ENCODE measurements around the gene ULK4. TPM values are rescaled to one million over a fixed set of nuclear protein-coding genes. Genes with fewer than 3 reads are reported as not detected.

Gene ULK4
- total and polyA plus RNA-seq, 2 of the 4 experiments (the other 2 are of a cell fraction) = 2.7 to 5.0 TPM

- Histone ChIP-seq H4K91ac (ENCODE audit: insufficient read depth, low read depth, low read length) (no peak overlapping the region), H3K27me3 (ENCODE audit: control insufficient read depth, insufficient read depth, low read length) (no peaks in the 10 kb centered on the region), H3K79me1 (ENCODE audit: low read depth in 1 of 2, low read length in 2 of 2) (no peaks in the 10 kb centered on the region), H3K9ac (ENCODE audit: low read depth, low read length) (no peak overlapping the region), H3K14ac (replicated peaks; ENCODE audit: low read depth, low read length) (no peak overlapping the region), H4K8ac (ENCODE audit: low read depth in 2 of 2, low read length in 2 of 2) (no peak overlapping the region), H2BK15ac (ENCODE audit: low read depth, low read length) (no peak overlapping the region), H2AK9ac (replicated peaks; ENCODE audit: low read depth, low read length, poor library complexity) (no peak overlapping the region), H4K5ac (ENCODE audit: low read depth, low read length) (no peak overlapping the region), H3K4me3 (ENCODE audit: insufficient read depth, low read depth, low read length) (no peak overlapping the region), H3K36me3 (ENCODE audit: control insufficient read depth, insufficient read depth, low read length) (no peaks in the 10 kb centered on the region), H3K56ac (ENCODE audit: extremely low read depth, insufficient read depth, low read length) (no peak overlapping the region), H3K18ac (ENCODE audit: low read depth, low read length) (no peak overlapping the region), H4K20me1 (ENCODE audit: insufficient read depth, low read length) (no peaks in the 10 kb centered on the region), H2AK5ac (ENCODE audit: low read depth, low read length) (no peak overlapping the region), H3K4me1 (ENCODE audit: control insufficient read depth, insufficient read depth, low read length) (no peaks in the 10 kb centered on the region), H3K9me1 (ENCODE audit: insufficient read depth, low read length) (no peaks in the 10 kb centered on the region), H3K23ac (ENCODE audit: low read depth, low read length) (no peak overlapping the region), H2BK120ac (ENCODE audit: low read depth, low read length) (no peak overlapping the region), H3K9me3 (ENCODE audit: control insufficient read depth, insufficient read depth, low read length) (no peaks in the 10 kb centered on the region), H2BK20ac (ENCODE audit: low read depth, low read length) (no peak overlapping the region), H2BK5ac (ENCODE audit: low read depth, low read length, poor library complexity, severe bottlenecking) (no peak overlapping the region), H2AFZ (replicated peaks; ENCODE audit: low read length, poor library complexity) (no peak overlapping the region), H3K27ac (ENCODE audit: insufficient read depth, low read length) (no peak overlapping the region), H3K4ac (ENCODE audit: low read depth, low read length) (no peak overlapping the region), H3K4me2 (ENCODE audit: low read depth, low read length) (no peak overlapping the region)
- dilution Hi-C loops (cut with HindIII; ENCODE audit: low sequenced_read_pairs, unreplicated experiment) (no loop called here), intact Hi-C loops (cut with micrococcal nuclease) (no loop called here), in situ Hi-C loops (cut with MboI; ENCODE audit: low sequenced_read_pairs) (no loop called here)
- ATAC-seq (ENCODE audit: low read depth) = no peak
- no CpG with 5 or more reads among the region's 1 CpG for WGBS, 2 experiments (ENCODE audit: extremely low coverage in 2 of 2, insufficient read length in 1 of 2)
- TF ChIP-seq NFE2L2 (IDR thresholded peaks at IDR 0.05; ENCODE audit: low read depth, low read length) = no peak
- no peak for TF ChIP-seq FOS (IDR thresholded peaks at IDR 0.05; ENCODE audit: low read depth, low read length)
- TF ChIP-seq RCOR1 (IDR thresholded peaks at IDR 0.05; ENCODE audit: insufficient replicate concordance, low read length) = no peak
- no peak for TF ChIP-seq POLR2A (IDR thresholded peaks at IDR 0.05; ENCODE audit: low read depth, low read length)
- no peak for TF ChIP-seq BHLHE40 (IDR thresholded peaks at IDR 0.05; ENCODE audit: low read depth, low read length)
- TF ChIP-seq RFX5 (IDR thresholded peaks at IDR 0.05; ENCODE audit: low read depth, low read length) = no peak
- no peak for TF ChIP-seq CTCF (conservative IDR thresholded peaks at IDR 0.05; ENCODE audit: low read depth, low read length)
- no peak for DNase-seq
- POLR2A ChIA-PET (ENCODE audit: unreplicated experiment) = no interaction called here
- CTCF ChIA-PET = no interaction called here
- BruUV-seq (replicated peaks) = no TSS peak
These were observed 114.2 kb downstream of the ULK4 start for GRCh38 chr3:41847679-41848078.
